ENCODE measurements around the gene STK11. TPM values are rescaled to one million over a fixed set of nuclear protein-coding genes. Genes with fewer than 3 reads are reported as not detected.

STK11 gene
- total RNA-seq, 4 donors from 2014 or later = 38.0 to 48.4 (median 44.2) TPM

- no peak for DNase-seq (ENCODE audit: low spot score)
- ATAC-seq (ENCODE audit: low FRiP score) = no peak
- TF ChIP-seq CTCF (IDR thresholded peaks at IDR 0.05) = no peak
Observed at GRCh38 chr19:1166872-1167573, 38.6 kb upstream of the STK11 start.

DNA sequence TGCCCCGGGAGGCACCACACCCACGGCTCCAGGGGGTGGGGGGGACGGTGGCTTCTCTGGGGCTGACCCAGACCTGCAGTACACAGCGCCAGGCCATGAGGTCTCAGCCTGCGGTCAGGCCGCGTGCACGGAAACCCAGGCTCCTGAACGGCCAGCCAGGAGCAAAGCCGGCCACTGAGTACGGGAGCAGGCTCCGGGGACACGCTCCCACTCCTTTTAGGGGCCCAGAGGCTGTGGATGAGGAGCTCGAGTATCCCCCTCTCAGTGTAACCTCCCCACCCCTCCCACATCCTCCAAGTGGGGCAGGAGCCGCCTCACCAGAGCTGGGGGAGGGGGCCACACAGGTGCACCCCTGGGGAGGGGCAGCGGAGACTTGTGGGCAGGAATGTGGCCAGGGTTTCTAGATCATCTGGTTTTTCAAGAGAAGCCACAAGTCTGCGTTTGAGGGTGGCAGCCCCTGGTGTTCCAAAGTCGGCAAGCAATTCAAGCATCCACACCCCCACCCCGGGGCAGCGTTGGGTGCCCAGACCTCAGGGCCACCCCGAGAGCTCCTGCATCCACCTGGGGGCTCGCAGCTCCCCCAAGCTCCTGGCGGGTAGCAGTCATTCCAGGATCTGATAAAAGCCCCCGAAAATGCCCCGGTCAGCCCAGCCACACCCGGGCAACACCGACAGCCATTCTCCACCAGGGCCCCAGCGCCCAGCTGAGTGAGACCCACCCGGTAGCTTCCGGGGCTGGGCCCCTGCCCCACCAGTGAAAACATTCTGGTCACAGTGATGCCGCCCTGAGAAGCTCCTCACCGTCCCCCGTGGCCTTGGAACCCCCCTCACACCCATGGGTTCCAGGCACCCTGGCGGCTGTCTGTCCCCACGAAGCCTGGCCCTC, 37.6 kb upstream of the STK11 start:
- DNase-seq (ENCODE audit: low spot score) (no peak), ATAC-seq (ENCODE audit: low FRiP score) (no peak)
- no peak for TF ChIP-seq CTCF (IDR thresholded peaks at IDR 0.05)

DNA sequence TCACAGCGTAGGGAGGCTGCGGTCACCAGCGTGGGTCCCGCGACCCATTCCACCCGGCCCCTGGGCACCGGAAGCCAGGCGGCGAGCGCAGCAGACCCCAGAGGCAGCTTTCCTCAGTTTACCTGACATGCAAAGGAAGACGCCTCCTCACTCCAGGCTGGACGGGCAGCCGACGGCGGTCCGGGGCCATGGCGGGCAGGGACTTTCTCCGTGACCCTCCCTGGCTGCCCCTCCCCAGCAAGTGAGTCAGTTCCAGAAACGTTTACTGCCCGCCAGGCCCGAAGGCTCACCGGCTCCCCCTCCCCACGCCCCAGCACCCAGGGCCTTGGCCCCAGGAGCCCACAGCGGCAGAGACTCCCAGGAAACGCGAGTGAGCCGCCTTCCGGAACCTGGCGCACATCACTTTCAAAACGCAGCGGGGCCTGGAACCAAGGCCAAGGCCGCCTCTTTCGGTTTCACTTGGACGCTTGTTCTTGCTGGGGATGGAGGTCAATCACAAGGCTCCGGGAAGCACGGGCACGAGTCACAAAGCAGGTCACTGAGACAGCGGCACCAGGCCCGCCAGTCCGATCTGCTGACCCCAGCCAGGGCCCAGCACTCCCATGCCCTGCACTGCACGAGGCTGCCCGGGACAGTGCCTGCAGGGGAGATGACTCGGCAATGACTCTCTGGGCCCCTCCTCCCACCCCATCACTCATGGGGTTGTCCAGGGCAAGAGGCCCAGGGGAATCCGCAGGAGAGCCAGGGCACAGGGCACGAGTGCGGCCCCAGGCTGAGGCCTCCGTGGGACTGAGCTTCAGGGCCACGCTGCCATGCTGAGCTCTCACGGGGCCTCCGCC, 36.8 kb upstream of the STK11 start:
- ATAC-seq (ENCODE audit: low FRiP score) (peak; percentile 75), DNase-seq (ENCODE audit: low spot score) (no peak)
- no peak for TF ChIP-seq CTCF (IDR thresholded peaks at IDR 0.05)

DNA sequence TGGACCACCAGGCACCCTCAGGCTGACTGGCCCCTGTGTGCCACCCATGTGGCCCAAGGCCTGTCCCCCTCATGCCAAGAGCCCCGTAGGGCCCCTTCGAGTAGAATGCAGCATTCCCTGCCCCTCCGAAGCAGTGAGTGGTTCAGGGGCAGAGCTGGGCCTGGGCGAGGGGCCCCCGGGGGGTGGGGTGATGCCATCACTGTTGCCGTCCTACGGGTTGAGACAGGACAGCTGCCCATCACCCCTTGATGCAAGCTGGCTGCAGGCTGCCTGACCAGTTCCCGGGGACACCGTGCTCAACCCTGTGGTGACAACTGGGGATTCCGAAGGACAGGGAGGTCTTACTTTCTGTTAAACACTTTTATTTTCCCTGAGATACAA, 36.2 kb upstream of the STK11 start:
- no peak for TF ChIP-seq CTCF (IDR thresholded peaks at IDR 0.05)
- DNase-seq (ENCODE audit: low spot score) (no peak), ATAC-seq (ENCODE audit: low FRiP score) (no peak)

GRCh38 chr19:1169921-1170885, 35.4 kb upstream of the STK11 start:
- ATAC-seq (ENCODE audit: low FRiP score) (no peak), DNase-seq (ENCODE audit: low spot score) (no peak)
- TF ChIP-seq CTCF (IDR thresholded peaks at IDR 0.05) = no peak
